ENCODE measurements around the gene NFU1. TPM values are rescaled to one million over a fixed set of nuclear protein-coding genes. Genes with fewer than 3 reads are reported as not detected.
"Not testable (repeated sequence)": the region's sequence is repeated elsewhere in the genome, so short reads cannot be mapped to it uniquely, and the experiment has no call there.

NFU1 gene
- total RNA-seq, 1 donor from 2014 or later, result 38.2 TPM

DNA sequence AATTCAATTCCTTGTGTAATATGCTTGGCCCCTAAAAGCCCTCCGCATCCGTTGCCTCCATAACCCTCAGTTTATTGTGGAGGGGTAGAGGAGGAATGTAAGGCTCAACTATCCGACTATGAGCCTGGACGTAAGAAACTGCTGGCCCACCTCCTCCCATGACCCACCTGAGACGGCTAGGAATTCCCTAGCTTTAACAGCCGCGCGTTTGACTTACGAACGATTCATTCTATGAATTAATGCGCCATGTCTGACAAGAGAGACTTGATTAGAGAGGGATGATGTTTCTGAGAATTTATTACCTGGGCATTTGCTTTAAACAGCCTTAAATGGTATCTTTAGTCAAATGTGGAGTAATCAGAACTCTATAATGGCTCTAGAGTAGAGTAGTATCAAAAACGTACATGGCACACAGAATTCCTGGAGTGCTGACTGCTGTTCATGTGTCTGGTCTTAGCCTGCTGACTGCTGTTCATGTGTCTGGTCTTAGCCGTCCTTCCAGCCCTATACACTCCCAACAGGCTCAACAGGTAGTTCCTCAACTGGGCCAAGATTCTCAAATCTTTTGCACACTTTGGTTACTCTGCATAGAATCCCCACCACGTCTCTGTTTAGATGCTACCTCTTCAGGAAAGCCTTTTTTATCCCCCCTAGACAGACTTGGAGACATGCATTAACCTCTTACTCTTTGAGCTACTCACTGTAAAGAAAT, 49.3 kb downstream of the NFU1 start:
- no peak for DNase-seq (ENCODE audit: low read depth, low spot score)

DNA sequence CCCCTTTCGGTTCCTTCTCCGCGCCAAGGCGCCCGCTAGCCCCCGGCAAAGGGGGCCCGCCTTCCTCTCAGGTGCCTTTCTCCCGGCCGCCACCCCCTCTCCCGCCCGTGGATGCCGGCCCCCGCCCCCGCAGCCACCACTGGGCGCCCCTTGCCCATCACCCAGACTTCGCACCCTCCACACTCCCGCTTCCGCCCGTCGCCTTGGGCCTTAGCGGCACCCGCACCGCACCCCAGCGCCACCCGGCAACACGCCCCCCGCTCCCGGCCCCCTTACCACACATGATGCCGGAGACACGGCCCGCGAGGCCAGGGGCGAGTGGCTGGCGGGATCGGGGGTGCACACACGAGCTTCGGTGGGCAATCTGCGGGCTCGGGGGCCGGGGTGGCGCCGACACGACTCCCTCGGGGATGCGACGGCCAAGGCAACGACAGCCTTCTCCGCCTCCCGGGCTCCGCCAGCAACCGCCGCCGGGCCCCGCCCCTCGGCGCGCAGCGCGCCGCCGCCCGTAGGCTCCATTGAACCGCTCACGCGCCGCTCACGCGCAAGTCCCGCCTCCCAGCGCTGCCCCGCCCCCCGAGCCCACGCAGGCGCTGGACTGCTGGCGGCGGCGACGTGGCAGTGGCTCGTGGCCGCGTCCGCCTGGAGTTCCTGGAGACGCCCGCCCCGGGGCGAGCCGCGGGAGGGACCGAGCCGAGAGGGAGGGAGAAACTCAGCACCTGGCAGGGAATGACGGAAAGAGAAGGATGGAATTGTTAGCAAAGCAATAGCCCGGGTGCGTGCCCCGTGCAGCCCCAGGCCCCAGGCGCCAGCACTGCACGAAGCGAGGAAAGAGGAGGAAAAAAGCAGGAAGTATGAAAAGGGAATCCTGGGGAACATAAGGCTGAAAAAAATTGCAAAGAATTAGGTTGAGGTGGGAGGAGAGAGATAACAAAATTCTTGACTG, 50.2 kb downstream of the NFU1 start, which contains the start of gene GFPT1:
GFPT1 (minus strand) TSS at position 439 of the 946 bp plus-strand sequence; CDS start at position 283, 156 bp downstream.
- peak; percentile 77 for DNase-seq (ENCODE audit: low read depth, low spot score)

DNA sequence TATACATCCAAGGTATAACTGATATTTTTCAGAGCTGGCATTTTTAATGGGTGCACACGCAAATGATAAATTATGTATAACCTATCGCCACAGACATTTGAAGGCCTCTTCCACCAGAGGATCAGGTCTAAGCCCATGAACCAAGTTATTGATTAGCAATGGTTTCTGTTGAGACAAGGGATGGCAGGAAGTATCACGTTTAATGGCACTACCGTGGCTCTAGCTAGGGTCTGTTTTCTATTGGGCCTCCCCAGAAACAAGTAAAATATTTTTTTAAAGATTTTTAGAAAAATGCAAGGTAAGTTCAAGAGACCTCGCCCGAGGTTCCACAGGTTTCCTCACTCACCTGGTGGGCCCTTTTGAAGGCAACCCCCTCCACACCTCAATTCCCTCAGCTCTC, 50.9 kb downstream of the NFU1 start:
- no peak for DNase-seq (ENCODE audit: low read depth, low spot score)

DNA sequence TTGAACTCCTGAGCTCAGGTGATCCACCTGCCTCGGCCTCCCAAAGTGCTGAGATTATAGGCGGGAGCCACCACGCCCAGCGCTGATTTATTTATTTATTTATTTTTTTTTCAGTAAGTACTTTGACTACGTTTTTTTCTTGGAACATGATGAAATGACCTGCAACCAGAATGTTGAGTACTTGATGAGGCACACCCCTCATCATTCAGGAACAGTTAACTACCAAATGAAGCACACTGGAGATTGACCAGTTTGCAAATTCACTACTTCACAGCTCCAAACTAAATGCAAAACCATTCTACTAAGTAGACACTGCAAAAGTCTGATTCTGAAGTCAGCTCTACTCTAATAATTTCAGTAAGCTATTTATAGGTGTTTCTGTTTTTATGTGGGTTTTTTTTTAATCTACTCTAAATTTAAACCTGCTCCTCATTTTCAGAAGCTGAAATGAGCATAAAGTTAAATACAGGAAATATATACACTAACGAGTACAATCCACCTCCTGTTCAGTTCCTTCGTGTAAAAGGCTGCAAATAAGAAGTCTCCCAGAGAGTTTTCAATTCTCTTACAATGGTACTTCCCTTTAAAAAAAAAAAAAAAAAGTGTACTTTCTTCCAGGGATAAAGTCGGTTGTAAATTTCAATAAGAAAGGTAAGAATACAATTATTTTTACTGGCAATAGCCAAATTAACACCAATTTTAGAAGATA, 51.6 kb downstream of the NFU1 start:
- no peak for DNase-seq (ENCODE audit: low read depth, low spot score)

DNA sequence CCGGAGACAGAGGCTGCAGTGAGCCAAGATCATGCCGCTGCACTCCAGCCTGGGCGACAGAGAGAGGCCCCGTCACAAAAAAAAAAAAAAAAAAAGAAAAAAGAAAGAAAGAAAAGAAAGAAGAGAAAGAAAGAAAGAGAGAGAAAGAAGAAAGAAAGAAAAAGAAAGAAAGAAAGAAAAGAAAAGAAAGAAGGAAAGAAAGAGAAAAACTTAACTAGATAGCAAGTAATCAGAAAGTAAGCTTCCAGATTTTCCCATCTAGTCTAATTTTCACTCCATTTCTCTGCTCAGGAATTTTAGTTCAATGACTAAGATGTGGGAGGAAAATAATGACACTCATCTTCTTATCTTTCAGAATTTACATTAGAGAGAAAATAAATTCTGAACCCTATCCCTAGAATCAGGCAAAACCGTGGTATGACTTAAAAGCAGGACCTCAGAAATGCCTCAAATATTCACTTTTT, 52.6 kb downstream of the NFU1 start:
- DNase-seq (ENCODE audit: low read depth, low spot score), result no peak

DNA sequence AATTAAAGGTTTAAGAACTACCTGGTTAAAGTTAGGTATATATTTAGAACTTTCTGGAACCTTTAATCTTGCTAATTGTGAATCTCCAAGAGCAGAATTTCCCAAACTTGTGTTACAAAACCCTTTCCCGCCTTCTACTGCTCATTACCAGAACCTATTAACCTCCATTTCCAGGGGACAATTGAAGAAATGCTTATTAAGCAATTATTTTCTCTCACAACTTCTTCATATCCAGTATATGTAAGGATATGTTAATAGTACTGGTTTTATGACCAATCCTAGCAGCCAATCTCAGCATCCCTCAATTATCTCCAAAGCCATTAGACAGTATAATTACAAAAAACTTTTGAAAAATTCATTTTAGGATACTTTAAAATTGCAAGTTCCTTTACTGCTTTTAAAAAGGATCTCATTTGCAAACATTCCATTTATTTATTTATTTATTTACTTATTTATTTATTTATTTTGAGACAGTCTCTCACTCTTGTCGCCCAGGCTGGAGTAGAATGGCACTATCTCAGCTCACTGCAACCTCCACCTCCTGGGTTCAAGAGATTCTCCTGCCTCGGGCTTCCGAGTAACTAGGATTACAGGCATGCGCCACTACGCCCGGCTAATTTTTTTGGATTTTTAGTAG, 53.9 kb downstream of the NFU1 start:
- DNase-seq (ENCODE audit: low read depth, low spot score), result no peak

DNA sequence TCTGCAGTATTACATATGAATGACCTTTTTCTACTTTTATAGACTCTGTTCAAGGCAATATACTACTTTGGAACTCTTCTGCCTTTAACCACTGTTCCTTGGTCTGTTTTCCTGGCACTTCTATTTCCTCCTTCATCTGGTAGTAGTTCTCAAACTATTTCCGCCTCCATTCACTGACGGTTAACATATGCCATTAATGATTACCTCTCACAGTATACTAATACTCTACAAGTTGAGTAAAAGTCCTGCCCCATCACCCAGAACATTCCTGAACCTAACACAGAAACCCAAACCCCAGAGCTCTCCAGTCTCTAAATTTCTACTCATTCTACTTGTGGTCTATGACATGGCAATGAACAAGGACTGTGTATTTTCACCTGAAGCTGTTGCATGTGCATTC, 54.7 kb downstream of the NFU1 start:
- DNase-seq (ENCODE audit: low read depth, low spot score), result no peak

DNA sequence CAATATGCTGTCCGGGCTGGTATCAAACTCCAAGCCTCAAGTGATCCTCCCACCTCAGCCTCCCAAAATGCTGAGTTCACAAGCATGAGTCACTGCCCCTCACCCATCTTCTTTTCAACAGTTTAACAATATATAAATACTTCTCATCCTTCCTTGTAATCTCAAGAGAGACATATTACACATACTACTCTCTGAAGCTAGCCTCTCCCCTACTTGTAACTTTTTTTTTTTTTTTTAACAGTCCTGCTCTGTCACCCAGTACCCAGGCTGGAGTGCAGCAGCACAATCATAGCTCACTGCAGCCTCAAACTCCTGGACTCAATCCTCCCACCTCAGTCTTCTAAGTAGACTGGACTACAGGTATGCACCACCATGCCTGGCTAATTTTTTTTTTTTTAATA, 55.9 kb downstream of the NFU1 start:
- DNase-seq (ENCODE audit: low read depth, low spot score), result no peak

DNA sequence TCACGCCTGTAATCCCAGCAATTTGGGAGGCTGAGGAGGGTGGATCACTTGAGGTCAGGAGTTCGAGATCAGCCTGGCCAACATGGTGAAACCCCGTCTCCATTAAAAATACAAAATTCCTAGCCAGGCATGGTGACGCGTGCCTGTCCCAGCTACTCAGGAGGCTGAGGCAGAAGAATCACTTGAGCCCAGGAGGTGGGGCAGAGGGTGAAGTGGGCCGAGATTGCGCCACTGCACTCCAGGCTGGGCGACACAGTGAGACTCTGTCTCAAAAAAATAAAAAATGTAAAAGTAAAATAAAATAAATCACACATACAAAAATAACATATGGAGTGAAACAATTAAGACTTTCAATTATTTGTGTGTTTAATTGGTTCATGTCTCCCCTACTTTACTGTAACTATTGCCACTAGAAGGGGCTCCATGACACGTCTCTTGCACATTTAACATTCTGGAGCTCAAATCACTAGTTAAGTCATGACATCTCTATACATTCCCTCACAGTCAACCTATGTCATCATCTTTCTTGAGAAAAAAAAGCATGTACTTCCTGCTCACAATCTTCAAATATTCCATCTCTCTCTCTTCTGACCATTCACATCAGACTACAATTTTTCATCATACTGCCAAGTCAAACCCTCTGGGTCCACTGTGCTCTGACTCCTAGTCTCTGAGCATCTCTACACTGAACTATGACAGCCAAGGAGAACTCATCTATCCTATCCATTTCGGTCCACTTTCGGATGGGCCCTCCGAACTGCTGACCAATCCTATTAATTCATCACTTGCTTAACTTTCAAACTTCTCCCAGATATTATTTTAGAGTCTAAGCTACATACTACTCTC, 56.9 kb downstream of the NFU1 start:
- DNase-seq (ENCODE audit: low read depth, low spot score), result no peak

DNA sequence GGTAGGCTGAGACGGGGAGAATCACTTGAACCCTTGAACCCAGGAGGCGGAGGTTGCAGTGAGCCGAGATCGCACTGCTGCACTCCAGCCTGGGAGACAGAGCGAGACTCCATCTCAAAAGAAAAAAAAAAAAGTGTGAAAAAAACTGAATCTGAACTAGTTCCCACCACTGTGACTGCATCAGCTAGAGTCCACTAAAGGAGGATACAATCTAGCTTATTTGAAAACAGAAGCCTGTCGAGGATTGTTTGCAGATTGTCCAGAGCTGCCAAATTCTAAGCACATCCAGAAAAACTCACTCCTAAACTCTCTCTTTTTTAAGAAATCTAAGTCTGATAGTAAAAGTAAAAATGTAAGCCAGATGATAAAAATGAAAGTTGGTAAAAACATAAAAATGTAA, 60.8 kb downstream of the NFU1 start:
- no peak for DNase-seq (ENCODE audit: low read depth, low spot score)

DNA sequence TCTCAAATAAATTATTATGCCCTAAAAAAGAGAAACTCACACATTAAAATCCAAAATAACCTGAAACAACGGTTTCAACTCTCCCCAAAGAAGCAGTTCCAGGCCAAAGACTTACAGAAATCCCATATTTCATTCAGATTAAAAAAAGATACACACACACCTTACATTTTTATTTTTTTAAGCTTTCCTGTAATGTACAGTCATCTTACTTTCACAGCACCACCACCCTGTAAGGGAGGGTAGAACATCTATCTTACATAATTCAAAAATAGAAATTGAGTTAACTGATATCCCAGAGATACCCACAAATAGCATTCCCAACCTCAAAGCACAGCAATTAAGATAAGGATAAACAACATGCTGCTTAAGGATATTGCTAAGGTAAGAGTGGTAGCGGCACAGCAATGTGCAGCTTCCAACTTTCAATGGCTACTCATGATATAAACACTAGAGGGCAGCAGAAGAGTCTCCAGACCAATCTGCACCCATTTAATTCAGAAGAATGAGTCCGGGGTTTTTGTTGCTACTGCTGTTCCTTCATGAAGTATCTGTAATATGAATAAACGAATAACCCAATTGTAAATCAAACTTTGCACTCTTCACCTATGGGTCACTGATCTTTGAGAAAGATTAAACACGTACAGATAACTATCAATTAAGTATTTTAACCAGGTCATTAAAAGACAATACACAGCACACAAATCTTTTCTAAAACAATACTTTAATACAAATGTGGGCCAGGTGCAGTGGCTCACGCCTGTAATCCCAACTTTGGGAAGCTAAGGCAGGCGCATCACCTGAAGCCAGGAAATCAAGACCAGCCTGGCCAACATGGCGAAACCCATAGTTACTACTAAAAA, 61.5 kb downstream of the NFU1 start:
- DNase-seq (ENCODE audit: low read depth, low spot score), result no peak

DNA sequence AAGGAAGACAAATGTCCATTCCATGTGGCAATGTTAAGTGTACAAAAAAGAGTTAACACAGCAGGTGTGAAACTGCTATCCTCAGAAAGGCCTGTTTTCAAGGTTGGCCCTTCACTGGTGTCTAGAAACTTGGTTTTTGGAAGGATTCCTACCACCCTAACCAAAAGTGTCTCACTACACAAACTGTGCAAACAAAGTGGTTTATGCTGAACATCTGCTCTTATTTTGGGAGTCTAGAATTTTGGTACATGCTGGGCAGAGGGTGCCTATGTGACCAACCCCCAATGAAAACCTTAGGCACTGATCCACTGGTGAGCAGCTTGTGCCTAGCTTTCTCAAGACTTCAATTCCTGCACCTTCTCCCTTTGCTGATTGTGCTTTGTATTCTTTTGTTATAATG, 64.5 kb downstream of the NFU1 start:
- DNase-seq (ENCODE audit: low read depth, low spot score), result no peak

DNA sequence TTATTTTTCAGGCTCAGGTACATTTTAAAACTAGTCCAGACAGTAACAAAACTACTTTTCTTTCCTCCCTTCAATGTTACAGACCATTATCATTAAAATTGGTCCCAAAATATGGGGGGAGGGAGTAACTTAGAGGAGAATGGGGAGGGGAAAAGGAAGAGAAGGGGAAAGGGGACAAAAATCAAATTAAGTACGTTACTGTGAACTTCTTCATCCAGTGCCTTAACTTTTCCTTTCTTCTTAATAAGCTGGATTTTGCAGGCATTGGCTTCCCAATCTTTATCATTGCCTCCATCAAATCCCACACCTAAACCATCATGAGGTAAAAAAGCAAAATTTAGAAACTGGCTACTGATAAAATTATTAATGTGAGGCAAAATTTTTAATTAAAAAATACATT, 67.4 kb downstream of the NFU1 start:
- DNase-seq (ENCODE audit: low read depth, low spot score), result no peak

DNA sequence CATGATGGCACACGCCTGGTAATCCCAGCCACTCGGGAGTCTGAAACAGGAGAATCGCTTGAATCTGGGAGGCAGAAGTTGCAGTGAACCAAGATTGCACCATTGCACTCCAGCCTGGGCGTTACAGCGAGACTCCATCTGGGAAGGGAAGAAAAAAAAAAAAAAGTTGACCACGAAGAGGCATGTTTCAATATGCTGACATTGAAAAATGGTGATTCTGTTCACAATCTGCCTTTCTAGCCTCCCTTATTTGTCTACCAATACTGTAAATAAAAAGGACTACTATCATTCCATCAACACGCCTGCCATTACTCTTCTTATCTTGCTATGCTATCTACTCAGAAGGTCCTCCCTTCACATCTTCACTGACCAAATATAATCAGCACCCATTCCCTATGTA, 68.6 kb downstream of the NFU1 start:
- DNase-seq (ENCODE audit: low read depth, low spot score), result no peak

DNA sequence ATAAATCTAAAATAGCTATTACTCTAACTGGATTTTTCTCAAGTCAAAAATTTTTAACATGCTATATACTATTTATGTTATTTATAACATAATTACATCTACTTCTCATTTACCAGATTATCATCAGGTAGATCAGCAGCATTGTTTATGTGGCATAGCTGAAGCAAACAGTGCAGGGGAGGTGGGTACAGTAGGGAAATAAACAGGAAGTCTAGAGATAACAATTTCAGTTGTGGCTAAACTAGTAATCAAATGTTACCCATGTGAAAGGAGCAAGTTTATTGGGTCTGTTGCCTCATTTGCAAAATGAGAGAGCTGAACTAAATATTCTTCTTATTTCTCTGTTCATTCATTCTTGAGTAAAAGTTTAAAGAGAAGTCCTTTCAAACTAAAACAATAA, 77.9 kb downstream of the NFU1 start:
- no peak for DNase-seq (ENCODE audit: low read depth, low spot score)

DNA sequence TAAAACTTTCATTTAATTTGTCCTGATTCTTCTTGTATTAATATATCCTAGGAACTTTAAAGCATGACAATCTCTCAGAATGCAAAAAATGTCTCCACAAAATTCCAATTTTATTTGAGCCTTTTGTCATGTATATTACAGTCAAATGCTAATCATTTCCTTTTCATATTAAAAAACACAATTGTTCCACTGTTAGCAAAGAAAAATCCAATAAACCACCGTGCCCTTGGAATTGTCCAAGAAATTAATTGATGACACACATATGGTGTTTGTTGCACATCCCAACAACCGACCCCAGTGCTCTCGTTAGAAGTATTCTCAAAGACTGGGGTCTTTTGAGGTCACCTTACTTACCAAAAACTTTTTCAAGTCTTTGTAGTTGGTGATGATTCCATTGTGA, 78.3 kb downstream of the NFU1 start:
- DNase-seq (ENCODE audit: low read depth, low spot score), result no peak

DNA sequence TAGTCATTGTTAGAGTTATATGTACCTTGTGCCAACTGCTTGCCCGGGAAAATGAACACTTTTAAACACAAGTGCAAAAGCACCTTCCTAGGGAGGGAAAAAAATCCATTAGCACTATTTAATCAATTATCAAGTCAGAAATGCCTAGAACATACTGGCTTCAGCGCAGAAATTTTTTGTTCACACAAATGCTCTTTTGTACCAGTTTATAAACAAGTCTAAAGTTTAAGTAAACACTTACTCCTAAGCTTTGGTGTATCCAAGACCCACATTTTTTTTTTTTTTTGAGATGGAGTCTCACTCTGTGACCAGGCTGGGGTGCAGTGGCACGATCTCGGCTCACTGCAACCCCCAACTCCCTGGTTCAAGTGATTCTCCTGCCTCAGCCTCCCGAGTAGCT, 80.8 kb downstream of the NFU1 start:
- no peak for DNase-seq (ENCODE audit: low read depth, low spot score)

DNA sequence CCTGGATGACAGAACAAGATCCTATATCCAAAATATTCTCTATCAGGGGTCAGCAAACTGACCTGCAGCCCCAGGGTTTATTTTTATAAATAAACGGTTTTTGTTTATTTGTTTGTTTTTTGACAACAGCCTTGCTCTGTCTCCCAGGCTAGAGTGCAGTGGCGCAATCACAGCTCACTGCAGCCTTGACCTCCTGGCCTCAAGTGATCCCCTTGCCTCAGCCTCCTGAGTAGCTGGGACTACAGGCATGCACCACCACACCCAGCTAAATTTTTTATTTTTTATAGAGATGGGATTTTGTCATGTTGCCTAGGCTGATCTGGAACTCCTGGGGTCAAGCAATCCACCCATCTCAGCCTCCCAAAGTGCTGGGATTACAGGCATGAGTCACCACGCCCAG, 82.3 kb downstream of the NFU1 start:
- DNase-seq (ENCODE audit: low read depth, low spot score), result not testable (repeated sequence)

DNA sequence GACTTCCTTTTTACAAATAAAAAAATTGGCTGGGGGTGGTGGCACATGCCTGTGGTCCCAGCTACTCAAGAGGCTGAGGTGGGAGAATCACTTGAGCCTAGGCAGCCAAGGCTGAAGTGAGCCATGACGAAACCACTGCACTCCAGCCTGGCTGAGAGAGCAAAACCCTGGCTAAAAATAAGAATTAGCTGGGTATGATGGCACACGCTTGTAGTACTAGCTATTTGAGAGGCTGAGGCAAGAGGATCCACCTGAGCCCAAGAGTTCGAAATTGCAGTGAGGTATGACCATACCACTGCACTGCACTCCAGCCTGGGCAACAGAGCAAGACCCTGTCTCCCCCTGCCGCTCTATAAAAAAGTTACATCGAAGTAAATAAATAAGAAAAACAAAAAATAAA, 83.9 kb downstream of the NFU1 start:
- no peak for DNase-seq (ENCODE audit: low read depth, low spot score)

DNA sequence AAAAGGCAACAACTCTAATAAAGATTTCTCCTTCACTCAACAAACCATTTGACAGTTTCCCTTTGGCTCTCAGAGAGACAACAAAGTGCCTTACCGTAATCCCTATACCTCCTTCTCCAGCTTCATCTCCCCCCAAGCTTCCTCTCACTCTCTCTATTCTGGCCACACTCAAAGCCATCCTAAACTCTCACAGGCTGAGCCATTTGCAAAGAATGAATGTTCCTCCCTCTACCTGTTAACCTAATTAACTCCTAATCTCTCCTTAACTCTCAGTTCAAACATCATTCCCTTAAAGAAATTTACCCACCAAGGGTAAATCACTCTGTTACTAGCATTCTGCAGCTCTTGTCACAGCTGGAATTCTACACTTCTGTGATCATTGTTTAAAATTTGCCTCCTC, 88.5 kb downstream of the NFU1 start:
- DNase-seq (ENCODE audit: low read depth, low spot score), result no peak

All from pulmonary artery endothelial cell (primary cell).